ENCODE results near the gene RNU5B-1.
A peak's percentile ranks its signal among the peaks of the same experiment; 100 is the strongest.

Gene RNU5B-1

GRCh38 chr15:65304381-65305149 is at the start of gene RNU5B-1:
Gene RNU5B-1 (plus strand): TSS chr15:65304677.
- DNase-seq (ENCODE audit: low read depth) = peak; percentile 88

- no peak for DNase-seq (ENCODE audit: low read depth)
Observed at GRCh38 chr15:65254758-65255157, 49.7 kb upstream of the RNU5B-1 start.

- no peak for DNase-seq (ENCODE audit: low read depth)
Observed at GRCh38 chr15:65255486-65256140, 48.9 kb upstream of the RNU5B-1 start.

GRCh38 chr15:65258375-65259262 is 45.9 kb upstream of the RNU5B-1 start:
- DNase-seq (ENCODE audit: low read depth) = no peak

GRCh38 chr15:65259367-65259797 is 45.1 kb upstream of the RNU5B-1 start:
- DNase-seq (ENCODE audit: low read depth) = no peak

- DNase-seq (ENCODE audit: low read depth) = no peak
Observed at GRCh38 chr15:65260968-65261367, 43.5 kb upstream of the RNU5B-1 start.

- DNase-seq (ENCODE audit: low read depth) = no peak
Observed at GRCh38 chr15:65263313-65263712, 41.2 kb upstream of the RNU5B-1 start.

GRCh38 chr15:65264863-65265430 is 39.5 kb upstream of the RNU5B-1 start:
- no peak for DNase-seq (ENCODE audit: low read depth)

GRCh38 chr15:65266469-65266868 is 38.0 kb upstream of the RNU5B-1 start:
- no peak for DNase-seq (ENCODE audit: low read depth)

- DNase-seq (ENCODE audit: low read depth) = no peak
Observed at GRCh38 chr15:65268411-65268810, 36.1 kb upstream of the RNU5B-1 start.

GRCh38 chr15:65270811-65271545 is 33.5 kb upstream of the RNU5B-1 start:
- DNase-seq (ENCODE audit: low read depth) = peak; percentile 64

GRCh38 chr15:65275104-65275727 is 29.3 kb upstream of the RNU5B-1 start:
- no peak for DNase-seq (ENCODE audit: low read depth)

- no peak for DNase-seq (ENCODE audit: low read depth)
Observed at GRCh38 chr15:65275728-65276126, 28.8 kb upstream of the RNU5B-1 start.

GRCh38 chr15:65277015-65277414 is 27.5 kb upstream of the RNU5B-1 start:
- DNase-seq (ENCODE audit: low read depth) = no peak

GRCh38 chr15:65278480-65278879 is 26.0 kb upstream of the RNU5B-1 start:
- no peak for DNase-seq (ENCODE audit: low read depth)

- no peak for DNase-seq (ENCODE audit: low read depth)
Observed at GRCh38 chr15:65285291-65286068, 19.0 kb upstream of the RNU5B-1 start.

- DNase-seq (ENCODE audit: low read depth) = no peak
Observed at GRCh38 chr15:65286069-65286703, 18.3 kb upstream of the RNU5B-1 start.

- DNase-seq (ENCODE audit: low read depth) = peak; percentile 65
Observed at GRCh38 chr15:65286704-65287519, 17.6 kb upstream of the RNU5B-1 start, which contains the start of gene PARP16. Gene PARP16 (minus strand): TSS chr15:65286883. CDS start chr15:65286426, 457 bp downstream.

GRCh38 chr15:65287520-65287855 is 17.0 kb upstream of the RNU5B-1 start:
- DNase-seq (ENCODE audit: low read depth) = no peak
